GM12872 (cell line): ENCODE measurements around the gene ATXN2.
A peak's percentile ranks its signal among the peaks of the same experiment; 100 is the strongest.

Source experiments
- CTCF ChIP-seq: IDR thresholded peaks from 3 replicates; pipeline ENCODE4 v1.5.1; 2011; ENCODE audit warnings: low read depth, mild to moderate bottlenecking, low read length, moderate library complexity; ENCODE audit not compliant: insufficient read depth

The ATXN2 gene

GRCh38 chr12:111544032-111544431, 55.1 kb downstream of the ATXN2 start:
- no peak for TF ChIP-seq CTCF

DNA sequence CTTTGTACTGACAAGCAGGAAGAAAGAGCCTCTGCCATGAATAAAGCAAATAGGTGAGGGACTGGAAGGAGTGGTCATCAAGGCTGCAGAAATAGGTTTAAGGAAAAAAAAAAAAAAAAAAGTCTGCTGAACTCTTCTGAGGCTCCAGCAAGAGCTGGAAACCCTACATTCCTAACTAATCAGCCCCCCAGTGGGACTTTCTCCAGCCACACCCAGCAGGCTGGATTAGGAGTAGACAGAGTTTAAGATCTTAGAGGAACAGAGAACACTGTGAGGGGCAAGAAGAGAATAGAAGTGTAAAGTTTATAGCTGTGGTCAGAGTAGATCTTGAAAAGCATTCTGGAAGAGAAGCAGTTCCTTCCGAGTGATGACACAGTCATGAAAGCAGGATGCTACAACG, 66.4 kb downstream of the ATXN2 start:
- TF ChIP-seq CTCF = no peak

- TF ChIP-seq CTCF = peak; percentile 77
These were observed 69.4 kb downstream of the ATXN2 start for GRCh38 chr12:111529424-111530368.

- TF ChIP-seq CTCF = no peak
These were observed 75.4 kb downstream of the ATXN2 start for GRCh38 chr12:111523587-111524167.

- no peak for TF ChIP-seq CTCF
These were observed 77.3 kb downstream of the ATXN2 start for GRCh38 chr12:111521801-111522200.

GRCh38 chr12:111519937-111520336, 79.2 kb downstream of the ATXN2 start:
- TF ChIP-seq CTCF = no peak

- TF ChIP-seq CTCF = no peak
These were observed 80.0 kb downstream of the ATXN2 start for GRCh38 chr12:111519083-111519482.
